Stimulated activated CD8-positive, alpha-beta memory T cell treated with anti-CD3 and anti-CD28 coated beads, Interleukin-7, amount 100 ng/mL, for 4 hours (primary cell): ENCODE results near the gene CCL23.
A peak's percentile ranks its signal among the peaks of the same experiment; 100 is the strongest.
"Not testable (repeated sequence)": the region's sequence is repeated elsewhere in the genome, so short reads cannot be mapped to it uniquely, and the experiment has no call there.

ENCODE experiments used
- DNase-seq, 2 donors: peaks; one replicate each; pipeline ENCODE4 v3.0.0-alpha.2; 2020; ENCODE audit warnings: low read depth in 2 of 2

The CCL23 gene, protein sequence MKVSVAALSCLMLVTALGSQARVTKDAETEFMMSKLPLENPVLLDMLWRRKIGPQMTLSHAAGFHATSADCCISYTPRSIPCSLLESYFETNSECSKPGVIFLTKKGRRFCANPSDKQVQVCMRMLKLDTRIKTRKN

DNA sequence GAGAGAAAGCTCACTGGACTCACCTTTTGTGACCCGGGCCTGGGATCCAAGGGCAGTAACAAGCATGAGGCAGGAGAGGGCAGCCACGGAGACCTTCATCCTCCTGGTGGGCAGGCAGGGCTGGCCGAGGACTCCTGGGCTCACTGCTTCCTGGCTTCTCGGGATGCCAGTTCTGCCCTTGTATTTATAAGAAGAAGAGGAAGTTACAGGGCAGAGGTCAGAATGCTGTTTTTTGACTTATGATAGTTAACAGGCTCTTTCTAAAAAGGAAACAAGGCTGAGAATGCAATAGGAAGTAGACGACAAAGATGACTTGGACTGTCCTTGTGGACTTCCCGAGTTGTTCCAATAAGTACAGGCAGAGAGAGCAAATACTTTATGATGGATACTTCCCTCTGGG, at the start of gene CCL23:
CCL23 (minus strand) TSS at position 174 of the 400 bp plus-strand sequence; CDS start at position 99, 75 bp downstream.
- no peak for DNase-seq

DNA sequence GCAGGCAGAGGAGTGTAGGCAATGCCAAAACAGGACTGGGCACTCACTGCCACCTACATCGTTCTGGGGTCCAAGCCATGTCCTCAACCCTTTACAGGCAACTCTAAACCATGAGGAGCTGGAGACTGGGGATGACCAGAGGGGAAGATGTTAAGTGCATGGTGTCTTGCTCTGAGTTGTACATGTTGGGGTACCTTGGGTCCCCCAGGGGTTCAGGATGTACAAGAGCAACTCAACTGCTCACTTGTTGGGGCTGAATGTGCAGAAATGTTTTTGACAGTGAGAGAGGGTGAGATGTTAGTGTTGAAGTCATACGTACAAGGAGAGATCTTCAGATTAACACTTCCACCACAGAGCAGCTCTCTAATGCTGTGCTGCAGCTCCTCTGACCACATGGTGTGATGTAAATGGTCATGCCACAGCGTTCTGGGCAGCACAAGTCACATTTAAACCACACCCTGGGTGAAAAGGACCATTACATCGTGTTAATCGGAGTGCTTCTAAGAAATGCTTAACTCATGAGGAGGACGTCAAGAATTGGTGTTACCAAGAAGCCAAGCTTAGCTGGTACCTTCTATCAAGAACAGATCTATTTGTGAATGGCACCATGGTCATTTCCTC, 48.7 kb upstream of the CCL23 start:
- peak in 1 of 2 donors; percentile 43 for DNase-seq

DNA sequence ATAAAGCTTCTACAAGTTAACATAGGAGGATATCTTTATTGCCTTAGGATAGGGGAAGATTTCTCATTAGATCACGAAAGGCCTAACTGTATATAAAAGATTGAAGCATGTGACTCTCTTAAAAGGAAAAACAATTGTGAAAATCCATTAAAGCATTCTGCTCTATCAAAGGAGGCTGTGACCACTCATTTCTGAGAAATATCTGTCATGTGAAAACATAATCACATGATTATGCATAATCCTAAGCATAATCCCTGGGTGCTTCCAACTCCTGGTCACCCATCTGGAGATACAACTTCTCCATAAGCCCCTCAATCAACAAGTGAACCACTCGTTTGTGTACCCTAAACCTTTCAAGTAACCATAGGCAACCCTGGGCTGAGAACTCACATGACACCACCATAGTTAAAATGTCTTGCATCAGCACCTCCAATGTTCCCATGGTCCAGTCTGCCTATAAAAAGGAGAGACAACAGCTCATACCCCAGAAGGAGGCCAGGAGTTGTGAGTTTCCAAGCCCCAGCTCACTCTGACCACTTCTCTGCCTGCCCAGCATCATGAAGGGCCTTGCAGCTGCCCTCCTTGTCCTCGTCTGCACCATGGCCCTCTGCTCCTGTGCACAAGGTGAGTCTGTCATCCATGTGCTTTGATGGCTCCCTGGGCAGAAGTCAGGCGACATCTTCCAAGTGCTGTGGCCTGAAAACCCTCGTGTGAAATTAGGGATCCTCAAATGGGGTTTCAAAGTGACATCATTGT, 46.2 kb upstream of the CCL23 start, which contains the start of gene CCL18:
CCL18 (plus strand) TSS at position 487 of the 756 bp plus-strand sequence; CDS start at position 558, 71 bp downstream.
- DNase-seq: no peak

DNA sequence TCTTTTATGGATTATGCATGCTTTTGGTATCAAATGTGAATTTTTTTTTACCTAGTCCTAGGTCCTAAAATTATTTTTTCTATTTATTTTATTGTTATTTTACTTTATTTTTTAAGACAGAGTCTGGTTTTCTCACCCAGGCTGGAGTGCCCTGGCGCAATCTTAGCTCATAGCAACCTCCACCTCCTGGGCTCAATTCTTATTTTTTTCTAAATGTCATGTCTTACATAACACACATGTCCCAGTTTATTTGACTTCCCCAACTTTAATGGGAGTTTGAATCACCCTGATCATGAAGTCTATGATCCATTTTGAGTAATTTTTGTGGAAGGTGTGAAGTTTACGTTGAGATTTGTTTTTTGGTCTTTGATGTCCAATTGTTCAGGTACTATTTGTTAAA, 43.0 kb upstream of the CCL23 start:
- no peak for DNase-seq

DNA sequence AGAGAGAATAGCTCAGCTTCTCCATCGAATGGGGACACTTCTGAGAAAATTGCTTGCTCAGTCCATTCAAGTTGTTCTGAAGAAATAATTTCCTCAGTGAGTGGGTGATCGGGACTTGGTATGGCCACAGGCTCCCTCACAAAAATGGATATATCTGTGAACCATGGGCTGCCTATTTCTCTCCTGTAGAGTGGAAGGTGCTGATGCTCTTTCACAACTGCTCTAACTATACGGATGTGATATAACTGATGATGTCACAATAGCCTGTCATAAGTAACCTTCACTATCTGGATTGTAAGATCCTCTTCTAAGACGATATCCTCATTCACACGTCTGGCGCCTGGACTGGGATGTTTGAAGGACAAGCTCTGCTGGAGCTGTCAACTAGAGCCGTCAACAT, 41.6 kb upstream of the CCL23 start:
- no peak for DNase-seq

DNA sequence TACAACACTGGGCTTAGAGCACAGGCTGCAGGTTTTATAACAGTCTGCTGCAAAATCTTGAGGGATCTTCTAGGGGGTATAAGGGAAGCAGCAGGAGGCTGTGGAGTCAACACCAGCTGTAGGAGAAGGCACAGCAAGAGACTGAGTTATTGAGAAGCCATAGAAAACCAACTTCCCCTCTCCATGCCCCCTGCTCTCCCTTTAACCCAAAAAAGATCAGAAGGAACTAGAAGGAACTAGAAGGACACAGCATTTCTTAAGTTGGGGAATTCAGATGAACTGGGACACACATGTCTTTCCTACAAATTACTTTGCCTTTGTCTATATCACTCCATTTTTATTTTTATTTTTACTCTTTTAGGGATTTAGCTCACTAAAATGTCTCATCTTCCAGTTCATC, 40.1 kb upstream of the CCL23 start:
- no peak for DNase-seq

DNA sequence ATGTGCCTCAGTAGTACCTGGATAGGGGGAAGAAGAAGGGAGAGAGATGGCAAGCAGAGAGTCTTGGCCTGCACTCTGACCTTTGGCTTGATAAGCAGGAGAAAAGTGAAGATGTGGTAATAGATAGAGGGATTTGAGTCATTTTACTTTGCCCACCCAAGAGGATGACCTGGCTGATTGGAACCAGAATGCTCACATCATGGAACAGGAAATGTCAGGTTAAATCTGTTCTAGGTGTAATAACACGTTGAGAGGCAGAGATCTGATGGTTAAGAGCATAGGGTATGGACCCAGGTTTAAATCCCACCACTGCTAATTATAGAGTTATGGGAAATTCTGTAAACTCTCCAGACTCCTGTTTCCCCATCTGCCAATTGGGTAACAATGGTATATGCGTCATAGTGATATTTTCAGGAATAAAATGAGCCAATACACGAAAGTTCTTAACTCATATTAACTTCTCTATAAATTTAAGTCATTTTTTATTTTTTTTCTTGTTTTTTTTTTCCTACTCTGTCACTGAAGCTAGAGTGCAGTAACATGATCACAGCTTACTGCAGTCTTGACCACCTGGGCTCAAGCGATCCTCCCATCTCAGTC, 38.2 kb upstream of the CCL23 start:
- no peak for DNase-seq

DNA sequence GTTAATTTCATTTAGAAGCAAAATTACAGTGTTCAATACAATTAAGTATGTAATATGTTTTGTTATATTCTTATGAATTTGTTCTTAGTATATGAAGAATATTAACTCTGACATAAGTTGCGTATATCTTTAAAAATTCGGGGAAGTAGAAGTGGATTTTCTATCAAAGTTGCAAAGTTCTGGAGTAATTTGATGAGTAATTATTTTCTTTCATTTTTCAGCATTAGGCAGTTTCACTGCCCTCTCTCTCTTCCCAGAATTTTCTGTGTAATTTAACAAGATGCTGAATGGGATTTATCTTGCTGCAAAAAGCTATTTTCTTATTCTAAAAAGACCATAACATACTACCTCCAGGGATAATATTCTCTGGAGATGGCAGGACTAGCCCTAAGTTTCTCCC, 37.4 kb upstream of the CCL23 start:
- no peak for DNase-seq

DNA sequence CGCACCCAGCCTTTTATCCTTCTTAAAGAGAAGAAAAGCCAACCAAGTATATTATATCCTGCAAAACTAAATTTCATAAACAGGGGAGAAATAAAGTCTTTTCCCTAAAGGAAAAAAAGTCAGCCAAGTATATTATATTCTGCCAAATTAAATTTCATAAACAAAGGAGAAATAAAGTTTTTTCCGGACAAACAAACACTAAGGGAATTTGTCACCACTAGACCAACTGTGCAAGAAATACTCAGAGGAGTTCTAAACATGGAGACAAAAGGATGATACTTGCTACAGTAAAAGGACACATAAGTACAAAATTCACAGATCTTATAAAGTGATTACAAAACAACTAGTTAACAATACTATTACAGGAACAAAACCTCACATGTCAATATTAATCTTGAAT, 31.9 kb upstream of the CCL23 start:
- DNase-seq: no peak

DNA sequence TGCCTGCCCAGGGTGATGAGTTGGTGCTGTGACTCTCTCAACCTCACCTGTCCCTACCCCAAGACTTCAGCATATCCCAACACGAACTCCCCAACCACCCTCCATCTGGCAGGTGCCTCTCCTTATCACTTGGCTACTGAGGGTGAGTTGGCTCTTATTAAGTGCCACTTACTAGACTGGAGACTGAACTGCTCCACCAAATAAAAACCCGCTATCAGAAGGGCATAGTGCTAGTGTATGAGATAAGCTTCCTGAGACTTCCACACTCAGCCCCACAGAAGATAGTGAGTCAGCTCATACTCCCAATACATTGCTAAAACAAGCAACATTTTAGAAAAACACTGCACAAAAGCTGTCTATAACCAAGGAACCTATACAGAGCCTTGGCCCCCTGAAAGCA, 30.3 kb upstream of the CCL23 start:
- DNase-seq: no peak

DNA sequence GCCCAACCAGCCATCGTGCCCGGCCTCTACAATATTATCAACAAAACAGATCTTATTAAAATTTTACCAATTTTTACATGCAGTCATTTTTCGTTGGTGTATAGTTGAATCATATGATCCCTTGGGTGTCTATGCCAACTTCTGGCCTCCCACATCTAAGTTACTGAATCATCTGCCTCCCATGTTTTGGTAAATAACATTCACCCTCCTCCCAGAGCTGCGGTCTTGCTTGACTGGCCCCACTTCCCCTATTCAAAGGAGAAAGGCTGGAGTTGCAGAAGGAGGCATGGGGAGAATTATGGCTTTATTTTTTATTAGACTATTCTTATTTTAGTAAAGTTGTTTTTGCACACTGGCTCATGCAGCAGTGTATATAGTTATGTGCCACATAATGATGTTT, 18.5 kb upstream of the CCL23 start:
- DNase-seq: no peak

DNA sequence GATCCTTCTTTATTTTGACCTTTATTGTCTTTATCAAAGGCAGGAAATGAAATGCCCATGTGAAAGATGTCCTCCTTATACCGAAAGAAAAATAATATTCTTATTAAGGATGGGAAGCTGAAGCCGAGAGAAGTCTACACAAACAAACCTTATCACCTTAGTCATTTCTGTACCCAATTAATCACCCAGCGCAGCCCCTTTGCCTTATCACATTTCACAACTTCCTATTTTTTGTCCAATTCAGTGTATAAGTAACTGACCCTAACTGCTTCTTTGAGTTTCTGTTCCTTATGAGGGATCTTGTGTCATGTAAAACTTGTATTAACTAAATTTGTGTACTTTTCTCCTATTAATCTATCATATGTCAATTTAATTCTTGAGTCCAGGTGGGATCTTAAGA, 16.4 kb upstream of the CCL23 start:
- DNase-seq: no peak

DNA sequence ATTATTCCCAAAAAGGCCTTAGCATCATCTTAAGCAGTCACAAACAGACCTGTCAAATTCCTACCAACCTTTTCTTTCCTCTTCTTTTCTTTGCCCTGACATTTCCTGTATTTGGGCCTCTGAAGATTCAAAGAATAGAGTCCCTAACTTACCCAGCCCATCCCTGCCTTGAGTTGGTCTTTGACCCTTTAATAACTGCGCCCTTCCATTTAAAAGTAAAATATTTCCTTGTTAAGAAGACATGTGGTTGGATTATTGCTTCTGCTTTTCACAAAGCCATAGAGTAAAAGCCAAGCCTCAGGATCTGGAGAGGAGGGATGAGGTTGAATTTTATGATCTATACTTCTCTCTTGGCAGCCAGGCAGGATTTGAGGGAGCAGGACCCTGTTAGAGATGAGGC, 13.2 kb upstream of the CCL23 start:
- no peak for DNase-seq

DNA sequence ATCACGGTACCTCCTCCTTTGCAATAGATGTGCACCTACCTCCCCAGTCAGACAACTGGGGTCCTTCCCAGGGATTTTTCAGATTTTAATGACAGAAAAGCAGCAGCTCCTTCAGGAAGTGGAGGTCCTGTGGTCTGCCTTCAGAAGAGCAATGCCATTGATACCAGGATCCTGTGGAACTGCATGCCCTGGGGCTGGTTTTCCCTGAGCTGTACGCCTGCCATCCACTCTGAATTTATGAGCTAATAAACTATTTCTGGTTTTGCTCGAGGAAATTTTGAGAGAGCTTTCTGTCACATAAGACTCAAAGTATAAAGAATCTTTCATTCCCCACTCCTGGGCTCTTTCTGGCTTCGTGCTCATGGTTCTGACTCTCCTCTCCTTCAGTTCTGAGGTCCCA, 10.0 kb upstream of the CCL23 start:
- no peak for DNase-seq

DNA sequence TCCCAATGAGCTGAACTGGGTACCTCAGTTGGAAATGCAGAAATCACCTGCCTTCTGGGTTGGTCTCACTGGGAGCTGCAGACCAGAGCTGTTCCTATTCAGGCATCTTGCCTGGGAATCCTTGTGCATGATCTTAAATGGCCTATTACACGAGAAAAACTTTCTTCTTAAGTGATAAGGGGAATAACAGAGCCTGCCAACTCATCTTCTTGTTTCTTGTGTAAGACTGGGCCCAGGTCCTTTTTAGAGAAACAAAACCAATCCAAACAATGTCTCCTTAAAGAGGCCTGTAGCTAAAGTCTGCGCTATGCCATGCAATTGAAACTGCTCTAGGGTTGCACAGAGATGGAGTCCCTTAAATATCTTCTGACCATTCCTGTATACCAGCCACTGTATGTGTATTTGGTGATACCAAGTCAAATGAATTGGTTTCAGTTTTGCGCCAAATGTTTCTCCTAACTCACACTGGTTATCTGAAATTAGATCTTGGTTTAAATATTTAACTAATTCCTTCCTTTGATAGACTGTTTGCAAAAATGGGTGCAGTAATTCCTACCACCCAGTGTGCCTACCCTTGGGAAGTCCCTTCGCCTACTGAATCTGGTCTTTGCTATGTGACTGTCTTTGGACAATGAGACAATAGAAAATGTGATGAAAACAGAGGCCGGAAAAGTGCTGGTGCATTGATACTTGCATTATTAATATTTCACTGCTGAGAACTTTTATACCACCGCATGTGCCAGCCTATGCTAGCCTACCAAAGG, 6.5 kb upstream of the CCL23 start:
- no peak for DNase-seq

DNA sequence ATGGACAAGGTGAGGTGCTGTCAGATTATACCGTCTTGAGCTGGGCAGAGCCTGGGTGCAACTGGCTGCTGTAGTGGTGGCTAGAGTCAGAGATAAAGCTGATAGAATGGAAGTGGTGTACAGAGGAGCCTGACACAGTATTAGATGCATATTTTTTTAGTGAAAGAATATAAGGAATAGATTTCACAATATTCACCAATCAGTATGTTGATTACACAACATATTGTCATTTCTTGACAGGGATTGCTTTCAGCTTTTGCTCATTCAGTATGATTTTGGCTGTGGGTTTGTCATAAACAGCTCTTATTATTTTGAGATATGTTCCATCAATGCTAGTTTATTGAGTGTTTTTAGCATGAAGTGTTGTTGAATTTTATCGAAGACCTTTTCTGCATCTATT, 1.7 kb upstream of the CCL23 start:
- DNase-seq: no peak

DNA sequence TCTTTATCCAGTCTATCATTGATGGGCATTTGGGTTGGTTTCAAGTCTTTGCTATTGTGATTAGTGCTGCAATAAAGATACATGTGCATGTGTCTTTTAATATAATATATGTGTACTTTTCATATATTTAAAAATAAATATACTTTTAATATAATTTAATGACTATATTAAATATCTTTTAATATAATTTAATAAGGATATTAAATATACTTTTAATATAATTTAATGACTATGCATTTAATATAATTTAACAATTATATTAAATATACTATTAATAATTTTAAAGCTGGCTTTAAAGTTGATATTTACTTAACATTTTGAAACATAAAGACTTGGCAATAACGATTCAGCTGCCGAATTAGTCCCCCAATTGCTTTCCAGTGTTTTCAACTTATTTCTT, 1.2 kb downstream of the CCL23 start:
- no peak for DNase-seq

DNA sequence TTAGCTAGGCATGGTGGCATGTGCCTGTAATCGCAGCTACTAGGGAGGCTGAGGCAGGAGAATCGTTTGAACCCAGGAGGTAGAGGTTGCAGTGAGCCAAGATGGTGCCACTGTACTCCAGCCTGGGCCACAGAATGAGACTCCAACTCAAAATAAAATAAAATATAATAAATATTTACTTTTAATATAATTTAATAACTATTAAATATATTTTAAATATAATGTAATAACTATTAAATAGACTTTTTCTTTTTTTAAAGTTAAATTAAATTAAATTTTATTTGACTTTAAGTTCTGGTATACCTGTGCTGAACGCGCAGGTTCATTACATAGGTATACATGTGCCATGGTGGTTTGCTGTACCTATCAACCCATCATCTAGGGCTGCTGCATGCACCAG, 1.9 kb downstream of the CCL23 start:
- DNase-seq: not testable (repeated sequence)

DNA sequence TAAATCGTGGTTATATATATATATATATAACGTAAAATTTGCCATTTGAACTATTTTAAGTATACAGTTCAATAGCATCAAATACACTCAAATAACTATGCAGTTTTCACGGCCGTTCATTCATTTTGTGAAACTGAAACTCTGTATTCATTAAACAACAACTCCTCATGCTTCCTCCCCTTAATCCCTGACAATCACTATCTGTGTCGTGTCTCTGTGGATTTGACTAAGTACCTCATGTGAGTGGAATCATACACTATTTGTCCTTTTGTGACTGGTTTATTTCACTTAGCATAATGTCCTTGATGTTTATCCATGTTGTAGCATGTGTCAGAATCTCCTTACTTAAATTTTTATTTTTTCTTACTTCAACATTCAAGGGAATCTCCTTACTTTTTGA, 2.8 kb downstream of the CCL23 start:
- no peak for DNase-seq

DNA sequence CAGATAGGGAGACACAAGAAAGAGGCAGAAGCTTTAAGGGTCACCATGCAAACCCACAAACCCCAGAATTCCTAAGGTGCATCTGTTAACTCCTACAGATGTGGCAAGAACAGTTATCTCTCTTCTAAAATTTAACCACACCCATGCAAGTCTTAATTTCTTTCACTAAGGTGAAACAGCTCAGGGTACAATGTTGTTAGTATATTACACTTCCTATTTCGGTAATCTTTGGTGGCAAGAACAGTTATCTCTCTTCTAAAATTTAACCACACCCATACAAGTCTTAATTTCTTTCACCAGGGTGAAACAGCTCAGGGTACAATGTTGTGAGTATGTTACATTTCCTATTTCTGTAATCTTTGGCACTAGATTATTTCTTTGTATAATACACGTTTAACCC, 6.6 kb downstream of the CCL23 start:
- DNase-seq: no peak

DNA sequence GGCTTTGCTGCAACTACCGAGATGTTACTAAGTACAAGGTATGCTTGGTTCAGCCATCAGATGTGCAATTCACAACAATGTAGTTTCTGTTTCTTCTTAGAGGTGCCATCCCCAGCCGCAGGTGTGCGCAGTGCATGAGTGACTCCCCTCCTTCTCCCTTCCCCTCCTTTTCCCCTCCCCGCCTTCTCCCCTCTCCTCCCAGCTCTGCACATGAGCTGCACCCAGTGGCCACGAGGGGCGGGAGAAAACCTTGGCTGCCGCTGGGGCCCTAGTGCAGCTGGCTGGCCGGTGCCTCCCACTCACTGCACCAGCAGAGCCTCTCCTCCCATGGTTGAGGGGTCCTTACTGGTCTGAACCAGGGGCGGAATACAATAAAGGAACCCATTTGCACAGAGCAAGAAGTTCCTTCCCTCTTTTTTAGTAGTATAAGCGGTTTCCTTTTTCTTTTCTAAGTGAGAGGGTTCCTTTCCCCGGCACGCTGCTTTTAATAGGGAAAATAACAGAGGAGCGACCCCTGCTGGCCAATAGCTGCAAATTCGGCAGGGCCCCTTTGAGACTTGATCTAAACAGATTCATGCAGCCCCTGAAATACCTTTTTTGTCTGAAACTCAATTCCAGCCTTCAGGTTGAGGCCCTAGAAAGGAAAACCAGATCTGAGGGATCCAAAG, 8.6 kb downstream of the CCL23 start:
- DNase-seq: no peak
